Loucy (cell line): ENCODE results near the gene FAM200C.

Experiments
- H2AFZ ChIP-seq: fragments of 200-600 bp; sonication (generic); 2 replicates; pipeline ENCODE4 v1.6.0; 2016; ENCODE audit warnings: antibody characterized with exemption, mild to moderate bottlenecking, low read length, moderate library complexity
- H3F3A ChIP-seq: fragments of 200-600 bp; 2 replicates; pipeline ENCODE4 v1.6.0; 2016; ENCODE audit warnings: antibody characterized with exemption, low read depth, mild to moderate bottlenecking
- H3K27me3 ChIP-seq: fragments of 200-600 bp; sonication (generic); 2 replicates; pipeline ENCODE4 v1.6.1; 2014; ENCODE audit warnings: low read length, mild to moderate bottlenecking; ENCODE audit not compliant: insufficient read depth, poor library complexity, severe bottlenecking
- H3K36me3 ChIP-seq: fragments of 200-600 bp; sonication (generic); 2 replicates; pipeline ENCODE4 v1.6.1; 2016; ENCODE audit warnings: low read length; ENCODE audit not compliant: insufficient read depth
- H3K4me1 ChIP-seq: fragments of 200-600 bp; sonication (generic); 2 replicates; pipeline ENCODE4 v1.5.1; 2014; ENCODE audit warnings: low read length, mild to moderate bottlenecking; ENCODE audit not compliant: insufficient read depth, poor library complexity, severe bottlenecking
- H3K4me2 ChIP-seq: fragments of 200-600 bp; sonication (generic); 2 replicates; pipeline ENCODE4 v1.6.0; 2014; ENCODE audit warnings: antibody characterized with exemption, low read length, low read depth, mild to moderate bottlenecking; ENCODE audit not compliant: poor library complexity, severe bottlenecking
- H3K4me3 ChIP-seq: fragments of 200-600 bp; sonication (generic); 2 replicates; pipeline ENCODE4 v1.5.1; 2014; ENCODE audit warnings: low read length, mild to moderate bottlenecking, mixed read lengths; ENCODE audit not compliant: poor library complexity, severe bottlenecking
- H3K79me2 ChIP-seq: fragments of 200-600 bp; sonication (generic); 2 replicates; pipeline ENCODE4 v1.6.1; 2014; ENCODE audit warnings: low read length; ENCODE audit not compliant: insufficient read depth
- H3K9ac ChIP-seq: fragments of 200-600 bp; sonication (generic); 2 replicates; pipeline ENCODE4 v1.6.0; 2014; ENCODE audit warnings: mild to moderate bottlenecking, low read depth, low read length, moderate library complexity; ENCODE audit not compliant: poor library complexity, severe bottlenecking
- H3K9me2 ChIP-seq: fragments of 200-600 bp; sonication (generic); replicated peaks from 2 replicates; pipeline ENCODE4 v1.6.1; 2016; ENCODE audit warnings: low read depth, low read length, mixed read lengths
- H3K9me3 ChIP-seq: fragments of 200-600 bp; sonication (generic); 2 replicates; pipeline ENCODE4 v1.6.1; 2014; ENCODE audit warnings: mild to moderate bottlenecking, antibody characterized with exemption, low read length, low read depth; ENCODE audit not compliant: insufficient read depth
- H4K20me1 ChIP-seq: fragments of 200-600 bp; sonication (generic); 2 replicates; pipeline ENCODE4 v1.6.0; 2014; ENCODE audit warnings: antibody characterized with exemption, low read length, mild to moderate bottlenecking; ENCODE audit not compliant: insufficient read depth, poor library complexity, severe bottlenecking
- CTCF ChIP-seq: fragments of 200-600 bp; sonication (generic); conservative IDR thresholded peaks from 2 replicates; pipeline ENCODE4 v1.5.1; 2014; ENCODE audit warnings: mild to moderate bottlenecking, antibody characterized with exemption, low read length
- EZH2phosphoT487 ChIP-seq: fragments of 200-600 bp; IDR thresholded peaks from 2 replicates; pipeline ENCODE4 v1.6.1; 2018; ENCODE audit warnings: antibody characterized with exemption, mild to moderate bottlenecking, moderate library complexity, borderline replicate concordance

FAM200C gene

GRCh38 chr5:160418561-160419457 is 19.0 kb upstream of the FAM200C start, which contains the start of gene SLU7:
Gene SLU7 (minus strand): TSS chr5:160419081. CDS start chr5:160415294, 3,787 bp downstream.
- H3K79me2 ChIP-seq: peaks cover 43% of the 10 kb centered on the region
- TF ChIP-seq CTCF (no peak), EZH2phosphoT487 (no peak)
- peak within 1 kb of the TSS; percentile 94 for H3K4me3 ChIP-seq
- peak within 1 kb of the TSS; percentile 84 for H3K4me2 ChIP-seq
- no peaks in the 10 kb centered on the region for H3F3A ChIP-seq
- no peaks in the 10 kb centered on the region for H3K27me3 ChIP-seq
- peak within 1 kb of the TSS; percentile 79 for H3K9ac ChIP-seq
- H2AFZ ChIP-seq: peak within 1 kb of the TSS; percentile 60
- peaks cover 27% of the 10 kb centered on the region for H3K4me1 ChIP-seq
- H3K9me3 ChIP-seq: no peaks in the 10 kb centered on the region
- no peaks in the 10 kb centered on the region for H3K36me3 ChIP-seq
- no peaks in the 10 kb centered on the region for H3K9me2 ChIP-seq
- H4K20me1 ChIP-seq: peaks cover 17% of the 10 kb centered on the region

- Histone ChIP-seq H3K4me3 (peak overlapping the region; percentile 95), H3K4me2 (peak overlapping the region; percentile 81), H3K79me2 (peaks cover 14% of the 10 kb centered on the region), H3K9ac (peak overlapping the region; percentile 96), H3K9me3 (no peaks in the 10 kb centered on the region), H4K20me1 (no peaks in the 10 kb centered on the region), H3K4me1 (peaks cover 9% of the 10 kb centered on the region), H3K36me3 (peaks cover 6% of the 10 kb centered on the region; the same call in 1 of the 2 replicates), H3K27me3 (no peaks in the 10 kb centered on the region), H3K9me2 (no peaks in the 10 kb centered on the region), H3F3A (no peaks in the 10 kb centered on the region), H2AFZ (no peak overlapping the region)
- TF ChIP-seq CTCF: no peak
- TF ChIP-seq EZH2phosphoT487: no peak
Observed at GRCh38 chr5:160398806-160399205, 1.0 kb downstream of the FAM200C start.

DNA sequence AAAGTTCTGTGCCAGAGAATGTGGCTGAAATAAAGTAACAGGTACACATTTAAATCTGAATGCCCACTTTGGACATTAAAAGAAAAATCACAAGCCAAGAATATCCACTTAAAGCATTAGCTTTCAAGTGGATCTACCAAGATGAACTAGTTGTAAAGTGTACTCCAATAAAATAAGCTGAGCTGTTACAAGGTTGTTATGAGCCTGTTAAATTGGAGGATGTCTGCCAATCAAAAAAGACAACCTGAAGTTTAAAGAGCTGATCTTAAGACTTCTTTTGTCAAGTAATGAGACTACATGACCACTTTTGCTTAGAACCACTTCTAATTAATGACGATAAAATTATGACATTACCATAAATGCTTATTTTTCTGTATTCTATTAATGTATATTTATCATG is 2.4 kb downstream of the FAM200C start:
- Histone ChIP-seq H3K79me2 (peaks cover 14% of the 10 kb centered on the region), H3F3A (no peaks in the 10 kb centered on the region), H3K27me3 (no peaks in the 10 kb centered on the region), H3K9ac (no peak overlapping the region), H3K4me2 (peak overlapping the region; percentile 31), H4K20me1 (no peaks in the 10 kb centered on the region), H3K9me3 (no peaks in the 10 kb centered on the region), H3K4me1 (peaks cover 9% of the 10 kb centered on the region), H3K4me3 (no peak overlapping the region), H3K36me3 (no peaks in the 10 kb centered on the region), H2AFZ (no peak overlapping the region), H3K9me2 (no peaks in the 10 kb centered on the region)
- no peak for TF ChIP-seq EZH2phosphoT487
- no peak for TF ChIP-seq CTCF
